MM.1S (cell line): ENCODE results near the gene TIGAR.

ENCODE experiments used
- DNase-seq: peaks from one replicate; pipeline ENCODE4 v3.0.0-alpha.2; 2015
- H2AFZ ChIP-seq: fragments of 300-600 bp; sonication (generic); 2 replicates; pipeline ENCODE4 v1.6.0; 2016; ENCODE audit warnings: antibody characterized with exemption, low read length
- H3F3A ChIP-seq: fragments of 300-600 bp; sonication (generic); 2 replicates; pipeline ENCODE4 v1.6.1; 2016; ENCODE audit warnings: mild to moderate bottlenecking, antibody characterized with exemption, low read length, moderate library complexity, mixed read lengths; ENCODE audit not compliant: insufficient read depth
- H3K27ac ChIP-seq: fragments of 300-600 bp; sonication (generic); 2 replicates; pipeline ENCODE4 v1.5.1; 2016; ENCODE audit warnings: mild to moderate bottlenecking, low read length
- H3K27me3 ChIP-seq: fragments of 300-600 bp; sonication (generic); replicated peaks from 2 replicates; pipeline ENCODE4 v1.6.0; 2016; ENCODE audit warnings: low read length; ENCODE audit not compliant: insufficient read depth
- H3K36me3 ChIP-seq: fragments of 300-600 bp; sonication (generic); replicated peaks from 2 replicates; pipeline ENCODE4 v1.6.1; 2016; ENCODE audit warnings: mild to moderate bottlenecking, low read length, mixed read lengths; ENCODE audit not compliant: insufficient read depth
- H3K4me1 ChIP-seq: fragments of 300-600 bp; sonication (generic); 2 replicates; pipeline ENCODE4 v1.6.1; 2016; ENCODE audit warnings: low read length, mixed read lengths
- H3K4me2 ChIP-seq: fragments of 300-600 bp; sonication (generic); 2 replicates; pipeline ENCODE4 v1.6.0; 2016; ENCODE audit warnings: low read depth, low read length
- H3K4me3 ChIP-seq: fragments of 300-600 bp; sonication (generic); 2 replicates; pipeline ENCODE4 v1.5.1; 2016; ENCODE audit warnings: low read length, mixed read lengths
- H3K79me2 ChIP-seq: fragments of 300-600 bp; sonication (generic); 2 replicates; pipeline ENCODE4 v1.6.1; 2016; ENCODE audit warnings: mixed run types, low read length, mixed read lengths
- H3K9ac ChIP-seq: fragments of 300-600 bp; sonication (generic); 2 replicates; pipeline ENCODE4 v1.6.1; 2016; ENCODE audit warnings: low read length, mixed read lengths
- H3K9me2 ChIP-seq: fragments of 300-600 bp; sonication (generic); replicated peaks from 2 replicates; pipeline ENCODE4 v1.6.1; 2016; ENCODE audit warnings: mild to moderate bottlenecking, low read length, mixed read lengths; ENCODE audit not compliant: insufficient read depth
- H3K9me3 ChIP-seq: fragments of 300-600 bp; sonication (generic); replicated peaks from 2 replicates; pipeline ENCODE4 v1.6.1; 2016; ENCODE audit warnings: mild to moderate bottlenecking, low read length, mixed read lengths; ENCODE audit not compliant: insufficient read depth
- H4K20me1 ChIP-seq: fragments of 300-600 bp; sonication (generic); 2 replicates; pipeline ENCODE4 v1.6.1; 2016; ENCODE audit warnings: mild to moderate bottlenecking, low read length, moderate library complexity, mixed read lengths; ENCODE audit not compliant: insufficient read depth
- EZH2 ChIP-seq: fragments of 300-600 bp; sonication (generic); optimal IDR thresholded peaks from 2 replicates; pipeline ENCODE3; 2017; ENCODE audit warnings: low read depth, mild to moderate bottlenecking, antibody characterized with exemption, low read length, mixed read lengths
- EZH2phosphoT487 ChIP-seq: fragments of 300-600 bp; sonication (generic); IDR thresholded peaks from 2 replicates; pipeline ENCODE4 v1.6.1; 2018; ENCODE audit warnings: antibody characterized with exemption, low read length
- TF ChIP-seq, protein P1 (sequence below): fragments of 300-600 bp; sonication (generic); IDR thresholded peaks from 2 replicates; pipeline ENCODE4 v1.5.1; 2016; ENCODE audit warnings: antibody characterized with exemption, low read length, mixed read lengths

TIGAR gene

DNA sequence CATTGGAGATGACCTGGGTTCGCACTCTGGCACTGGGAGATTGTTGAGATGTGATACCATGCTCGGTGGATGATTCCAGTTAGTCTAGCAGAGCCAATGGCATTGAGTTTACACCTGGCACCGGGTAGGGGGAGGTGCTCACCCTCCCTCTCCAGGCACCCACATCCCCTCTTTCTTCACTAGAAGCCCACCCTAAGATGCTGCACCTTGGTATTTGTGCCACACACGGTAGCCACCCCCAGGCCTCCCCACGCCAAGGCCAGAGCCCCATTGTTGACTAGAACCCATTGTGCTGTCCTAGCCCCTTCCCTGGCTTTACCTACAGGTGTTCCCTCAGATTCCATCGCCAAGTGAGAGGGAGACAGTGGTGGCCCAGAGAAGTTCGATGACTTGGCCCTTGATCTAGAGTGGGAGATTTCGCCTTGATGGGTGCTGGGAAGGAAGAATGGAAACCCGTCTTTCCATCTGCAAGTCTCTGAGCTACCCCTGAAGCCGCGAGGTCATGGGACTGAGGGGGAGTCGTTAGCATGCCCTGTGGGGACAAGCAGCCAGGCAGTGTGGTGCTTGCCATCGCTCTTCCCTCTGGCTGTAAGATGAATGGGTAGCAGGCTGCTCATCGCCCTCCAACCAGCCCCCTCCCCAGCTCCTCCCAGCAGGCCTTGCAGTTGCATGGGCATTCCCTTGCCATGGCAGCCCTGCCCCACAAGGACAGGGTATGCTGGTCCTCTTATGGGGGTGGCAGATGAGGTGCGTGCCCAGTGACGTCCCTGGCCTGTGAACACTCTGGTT, 38.7 kb upstream of the TIGAR start:
- DNase-seq: no peak
- Histone ChIP-seq H3K79me2 (peaks cover 99% of the 10 kb centered on the region), H3K9ac (no peak overlapping the region), H4K20me1 (peaks cover 93% of the 10 kb centered on the region), H3K27ac (no peak overlapping the region), H3K9me3 (no peaks in the 10 kb centered on the region), H3F3A (peaks cover 93% of the 10 kb centered on the region), H2AFZ (no peak overlapping the region), H3K9me2 (no peaks in the 10 kb centered on the region), H3K27me3 (no peaks in the 10 kb centered on the region), H3K4me2 (no peak overlapping the region), H3K36me3 (peaks cover 50% of the 10 kb centered on the region), H3K4me3 (no peak overlapping the region), H3K4me1 (peaks cover 28% of the 10 kb centered on the region)
- TF ChIP-seq EZH2: no peak
- TF ChIP-seq, protein P1, sequence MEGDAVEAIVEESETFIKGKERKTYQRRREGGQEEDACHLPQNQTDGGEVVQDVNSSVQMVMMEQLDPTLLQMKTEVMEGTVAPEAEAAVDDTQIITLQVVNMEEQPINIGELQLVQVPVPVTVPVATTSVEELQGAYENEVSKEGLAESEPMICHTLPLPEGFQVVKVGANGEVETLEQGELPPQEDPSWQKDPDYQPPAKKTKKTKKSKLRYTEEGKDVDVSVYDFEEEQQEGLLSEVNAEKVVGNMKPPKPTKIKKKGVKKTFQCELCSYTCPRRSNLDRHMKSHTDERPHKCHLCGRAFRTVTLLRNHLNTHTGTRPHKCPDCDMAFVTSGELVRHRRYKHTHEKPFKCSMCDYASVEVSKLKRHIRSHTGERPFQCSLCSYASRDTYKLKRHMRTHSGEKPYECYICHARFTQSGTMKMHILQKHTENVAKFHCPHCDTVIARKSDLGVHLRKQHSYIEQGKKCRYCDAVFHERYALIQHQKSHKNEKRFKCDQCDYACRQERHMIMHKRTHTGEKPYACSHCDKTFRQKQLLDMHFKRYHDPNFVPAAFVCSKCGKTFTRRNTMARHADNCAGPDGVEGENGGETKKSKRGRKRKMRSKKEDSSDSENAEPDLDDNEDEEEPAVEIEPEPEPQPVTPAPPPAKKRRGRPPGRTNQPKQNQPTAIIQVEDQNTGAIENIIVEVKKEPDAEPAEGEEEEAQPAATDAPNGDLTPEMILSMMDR: no peak
- TF ChIP-seq EZH2phosphoT487: no peak

DNA sequence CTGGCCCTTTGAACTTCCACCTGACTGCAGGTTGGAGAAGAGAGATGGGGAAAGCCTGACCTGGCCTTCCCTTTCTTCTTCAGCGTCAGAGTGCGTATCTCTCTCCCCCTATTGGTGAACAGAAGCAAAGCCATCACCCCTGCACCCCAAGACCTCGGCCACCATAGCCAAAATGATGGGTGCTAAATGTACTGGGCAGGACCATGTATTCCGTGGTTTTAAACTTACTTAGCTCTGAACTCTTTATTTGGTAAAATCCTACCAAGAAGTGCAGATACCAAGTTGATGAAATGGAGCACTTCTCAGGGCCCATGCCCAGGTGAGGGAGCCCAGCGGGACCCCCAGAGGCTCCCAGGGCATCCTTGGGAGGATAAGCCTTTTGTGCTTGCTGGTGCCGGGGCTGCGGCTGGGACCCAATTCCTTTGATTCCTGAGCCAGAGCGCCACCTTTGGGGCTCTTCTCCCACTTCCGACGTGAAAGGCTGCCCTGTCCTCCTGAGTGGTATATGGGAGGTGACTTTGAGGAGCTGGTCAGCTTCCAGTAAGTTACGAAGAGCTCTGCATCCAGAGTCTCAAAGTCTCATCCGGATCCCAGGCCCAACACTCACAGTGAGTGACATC, 38.0 kb upstream of the TIGAR start:
- Histone ChIP-seq H3K4me2 (no peak overlapping the region), H3K27me3 (no peaks in the 10 kb centered on the region), H3K9me3 (no peaks in the 10 kb centered on the region), H3K36me3 (peaks cover 49% of the 10 kb centered on the region), H3K79me2 (peaks cover 99% of the 10 kb centered on the region), H3K4me1 (peaks cover 21% of the 10 kb centered on the region), H3K9ac (no peak overlapping the region), H3K9me2 (no peaks in the 10 kb centered on the region), H3F3A (peaks cover 93% of the 10 kb centered on the region), H4K20me1 (peaks cover 93% of the 10 kb centered on the region), H3K4me3 (no peak overlapping the region), H3K27ac (no peak overlapping the region), H2AFZ (no peak overlapping the region)
- no peak for DNase-seq
- TF ChIP-seq EZH2 (no peak), EZH2phosphoT487 (no peak)
- TF ChIP-seq, protein P1: peak; percentile 32

DNA sequence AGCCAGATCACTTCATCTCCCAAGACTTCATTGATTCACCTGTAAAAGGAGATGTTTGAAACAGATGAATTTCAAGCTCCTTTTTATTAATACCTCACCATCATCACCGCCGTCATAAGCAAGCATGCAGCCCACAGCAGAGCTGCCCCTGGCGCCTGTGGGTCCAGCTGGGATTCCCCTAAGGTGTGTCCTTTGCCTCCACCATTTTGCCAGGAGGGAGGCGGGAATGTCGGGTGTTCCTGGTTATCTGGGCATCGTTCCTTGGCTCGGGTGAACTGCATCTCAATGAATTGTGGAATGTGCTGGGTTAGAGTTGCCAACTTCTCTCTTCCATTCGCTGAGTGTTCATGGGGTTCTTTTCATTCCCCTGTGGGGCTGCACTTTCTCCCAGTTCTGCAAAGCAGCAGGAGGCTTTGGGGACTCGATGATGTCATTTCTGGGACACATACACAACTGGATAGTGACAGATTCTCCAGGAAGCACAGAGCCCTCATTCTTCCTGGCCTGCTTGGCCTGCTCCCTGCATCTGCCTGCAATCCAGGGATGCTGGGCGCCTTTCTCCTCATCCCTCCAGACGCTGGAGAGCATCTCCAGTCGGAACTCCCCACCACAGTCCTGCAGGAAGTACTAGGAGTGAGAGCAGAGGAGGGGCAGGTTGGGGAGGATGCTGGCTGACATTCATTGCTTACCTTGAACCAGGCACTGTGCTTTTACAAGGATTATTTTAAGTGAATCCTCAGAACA, 37.3 kb upstream of the TIGAR start:
- TF ChIP-seq, protein P1: no peak
- TF ChIP-seq EZH2phosphoT487: no peak
- no peak for TF ChIP-seq EZH2
- H3K79me2 ChIP-seq: peaks cover 99% of the 10 kb centered on the region
- H3K36me3 ChIP-seq: peaks cover 45% of the 10 kb centered on the region

More for the DNA sequence above, 37.3 kb upstream of the TIGAR start:
- H3K4me3 ChIP-seq: no peak overlapping the region
- no peak overlapping the region for H2AFZ ChIP-seq
- no peak for DNase-seq
- H3K27ac ChIP-seq: no peak overlapping the region
- no peaks in the 10 kb centered on the region for H3K27me3 ChIP-seq
- H3K9me2 ChIP-seq: no peaks in the 10 kb centered on the region
- H3K4me1 ChIP-seq: peaks cover 14% of the 10 kb centered on the region
- peaks cover 93% of the 10 kb centered on the region for H4K20me1 ChIP-seq
- H3F3A ChIP-seq: peaks cover 93% of the 10 kb centered on the region
- no peaks in the 10 kb centered on the region for H3K9me3 ChIP-seq
- no peak overlapping the region for H3K9ac ChIP-seq
- no peak overlapping the region for H3K4me2 ChIP-seq
